Stimulated activated naive B cell treated with anti-CD40 and anti-IgM and Interleukin-4, amounts not matched to agents 10 μg/mL and 1 μg/mL and 100 μg/mL, for 72 hours (primary cell): ENCODE results near the gene ARCN1.

Source experiments
- ATAC-seq, 2 donors: fragments of 150-1000 bp; cut with Tn5 transposase; replicated peaks; 2 replicates each; pipeline ENCODE4 v1.10.0; 2021; ENCODE audit warnings: moderate library complexity in 1 of 2
- DNase-seq: peaks from one replicate; pipeline ENCODE4 v3.0.0; 2021
- H3K27ac Mint-ChIP-seq: one replicate; pipeline ENCODE4 v1.8.0; 2022; ENCODE audit warnings: mild to moderate bottlenecking, mixed read lengths
- H3K27me3 Mint-ChIP-seq, 2 donors: one replicate each; pipeline ENCODE4 v1.8.0; 2022; ENCODE audit warnings: mixed read lengths in 2 of 2
- H3K36me3 Mint-ChIP-seq, 2 donors: one replicate each; pipeline ENCODE4 v1.8.0; 2022; ENCODE audit warnings: mixed read lengths in 2 of 2, mild to moderate bottlenecking in 1 of 2
- H3K4me1 Mint-ChIP-seq, 2 donors: one replicate each; pipeline ENCODE4 v1.8.0; 2022; ENCODE audit warnings: mixed read lengths in 2 of 2, mild to moderate bottlenecking in 1 of 2
- H3K4me3 Mint-ChIP-seq, 2 donors: one replicate each; pipeline ENCODE4 v1.8.0; 2022; ENCODE audit warnings: mild to moderate bottlenecking in 2 of 2, mixed read lengths in 2 of 2, moderate library complexity in 1 of 2
- H3K9me3 Mint-ChIP-seq, 2 donors: one replicate each; pipeline ENCODE4 v1.8.0; 2022; ENCODE audit warnings: mixed read lengths in 2 of 2, mild to moderate bottlenecking in 1 of 2

The ARCN1 gene

DNA sequence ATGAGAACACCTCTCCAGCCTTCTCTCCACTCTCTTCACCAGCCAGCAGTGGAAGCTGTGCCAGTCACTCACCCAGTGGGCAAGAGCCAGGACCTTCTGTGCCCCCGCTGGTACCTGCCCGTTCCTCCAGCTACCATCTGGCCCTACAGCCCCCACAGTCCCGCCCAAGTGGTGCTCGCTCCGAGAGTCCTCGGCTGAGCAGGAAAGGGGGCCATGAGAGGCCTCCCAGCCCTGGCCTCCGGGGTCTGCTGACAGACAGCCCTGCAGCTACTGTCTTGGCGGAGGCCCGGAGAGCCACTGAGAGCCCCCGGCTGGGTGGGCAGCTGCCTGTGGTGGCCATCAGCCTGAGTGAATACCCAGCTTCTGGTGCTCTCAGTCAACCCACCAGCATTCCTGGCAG lies 55.4 kb downstream of the ARCN1 start:
- H3K36me3 Mint-ChIP-seq = no peaks in the 10 kb centered on the region
- no peak overlapping the region for H3K4me3 Mint-ChIP-seq
- no peaks in the 10 kb centered on the region for H3K9me3 Mint-ChIP-seq
- H3K27ac Mint-ChIP-seq = no peak overlapping the region
- H3K4me1 Mint-ChIP-seq = no peaks in the 10 kb centered on the region
- peaks cover 0 to 8% of the 10 kb centered on the region in 2 donors for H3K27me3 Mint-ChIP-seq
- ATAC-seq = no peak
- DNase-seq = no peak

DNA sequence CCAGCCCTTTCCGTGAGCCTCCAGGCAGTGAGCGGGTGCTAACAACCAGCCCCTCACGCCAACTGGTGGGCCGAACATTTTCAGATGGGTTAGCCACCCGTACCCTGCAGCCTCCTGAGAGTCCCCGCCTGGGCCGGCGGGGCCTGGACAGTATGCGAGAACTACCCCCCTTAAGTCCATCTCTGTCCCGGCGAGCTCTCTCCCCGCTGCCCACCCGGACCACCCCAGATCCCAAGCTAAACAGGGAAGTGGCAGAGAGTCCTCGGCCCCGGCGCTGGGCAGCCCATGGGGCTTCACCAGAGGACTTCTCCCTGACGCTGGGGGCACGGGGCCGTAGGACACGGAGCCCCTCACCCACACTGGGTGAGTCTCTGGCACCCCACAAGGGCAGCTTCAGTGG lies 55.8 kb downstream of the ARCN1 start:
- DNase-seq (no peak), ATAC-seq (no peak)
- Mint-ChIP-seq H3K27me3 (peaks cover 0 to 8% of the 10 kb centered on the region in 2 donors), H3K9me3 (no peaks in the 10 kb centered on the region), H3K27ac (no peak overlapping the region), H3K4me3 (no peak overlapping the region), H3K4me1 (no peaks in the 10 kb centered on the region), H3K36me3 (no peaks in the 10 kb centered on the region)

DNA sequence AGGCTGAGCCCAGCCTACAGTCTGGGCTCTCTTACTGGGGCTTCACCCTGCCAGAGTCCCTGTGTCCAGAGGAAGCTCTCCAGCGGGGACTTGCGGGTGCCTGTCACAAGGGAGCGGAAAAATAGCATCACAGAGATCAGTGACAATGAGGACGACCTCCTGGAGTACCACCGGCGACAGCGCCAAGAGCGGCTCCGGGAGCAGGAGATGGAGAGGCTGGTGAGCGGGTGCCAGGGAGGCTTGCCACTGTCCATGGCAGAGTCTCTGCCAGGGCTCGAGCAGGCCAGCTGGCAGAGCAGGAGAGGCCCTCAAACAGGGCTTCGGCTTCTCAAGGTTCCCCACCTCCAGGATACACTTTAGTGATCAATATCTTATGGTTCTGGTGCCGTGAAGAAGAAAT lies 56.2 kb downstream of the ARCN1 start:
- H3K9me3 Mint-ChIP-seq = no peaks in the 10 kb centered on the region
- peaks cover 0 to 8% of the 10 kb centered on the region in 2 donors for H3K27me3 Mint-ChIP-seq
- no peak overlapping the region for H3K4me3 Mint-ChIP-seq
- DNase-seq = no peak
- no peak overlapping the region for H3K27ac Mint-ChIP-seq
- no peaks in the 10 kb centered on the region for H3K4me1 Mint-ChIP-seq
- H3K36me3 Mint-ChIP-seq = no peaks in the 10 kb centered on the region
- ATAC-seq = no peak

- H3K27ac Mint-ChIP-seq = no peak overlapping the region
- no peak overlapping the region for H3K4me3 Mint-ChIP-seq
- ATAC-seq (no peak), DNase-seq (no peak)
- no peaks in the 10 kb centered on the region for H3K4me1 Mint-ChIP-seq
- no peaks in the 10 kb centered on the region for H3K9me3 Mint-ChIP-seq
- no peaks in the 10 kb centered on the region for H3K36me3 Mint-ChIP-seq
- H3K27me3 Mint-ChIP-seq = peaks cover 1 to 8% of the 10 kb centered on the region in 2 donors
These were observed 56.8 kb downstream of the ARCN1 start for GRCh38 chr11:118628861-118629549.

DNA sequence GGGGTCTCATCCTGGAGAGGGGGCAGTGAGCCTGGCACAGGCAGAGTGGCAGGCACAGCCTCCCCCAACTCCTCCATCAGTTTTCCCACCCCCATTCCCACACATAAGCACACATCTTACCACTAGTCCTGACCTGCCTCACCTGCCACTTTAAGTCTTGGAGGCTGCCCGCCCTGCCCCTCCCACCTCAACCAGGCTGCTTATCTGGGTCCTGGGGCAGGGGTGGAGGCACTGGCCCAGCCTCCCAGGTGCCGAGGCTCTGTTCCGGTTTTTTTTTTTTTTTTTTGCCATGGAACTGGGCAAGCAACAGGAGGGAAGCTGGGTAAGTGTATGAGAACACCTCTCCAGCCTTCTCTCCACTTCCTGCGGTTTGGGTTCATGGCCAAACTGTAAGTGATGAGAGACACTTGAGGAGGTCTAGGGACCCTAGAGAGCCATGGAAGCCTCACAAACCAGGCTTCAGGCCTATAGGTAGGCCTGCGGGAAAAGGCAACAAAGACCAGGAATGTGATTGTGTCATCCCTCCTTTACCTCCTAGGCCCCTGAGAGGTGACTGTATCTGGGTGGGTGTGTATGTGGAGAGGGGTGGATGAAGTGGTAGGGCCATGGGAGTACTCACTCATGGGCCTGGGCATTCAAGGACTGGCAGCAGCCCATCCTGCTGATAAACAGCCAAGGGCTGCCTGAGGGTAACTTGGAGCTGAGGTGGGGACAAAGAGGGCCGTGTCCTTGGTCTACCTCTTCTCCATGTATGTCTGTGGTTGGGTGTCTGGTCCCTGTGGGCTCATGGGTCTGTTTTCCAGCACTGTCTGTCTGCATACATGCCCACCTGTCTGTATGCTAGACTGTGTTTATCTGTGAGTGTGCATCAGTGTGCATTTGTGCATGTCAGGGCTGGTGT lies 57.8 kb downstream of the ARCN1 start:
- DNase-seq (no peak), ATAC-seq (no peak)
- Mint-ChIP-seq H3K27ac (no peak overlapping the region), H3K9me3 (no peaks in the 10 kb centered on the region), H3K36me3 (no peaks in the 10 kb centered on the region), H3K4me3 (no peak overlapping the region), H3K4me1 (no peaks in the 10 kb centered on the region), H3K27me3 (peaks cover 8 to 14% of the 10 kb centered on the region in 2 donors)

- H3K36me3 Mint-ChIP-seq = no peaks in the 10 kb centered on the region
- no peak for ATAC-seq
- no peak for DNase-seq
- no peaks in the 10 kb centered on the region for H3K4me1 Mint-ChIP-seq
- no peaks in the 10 kb centered on the region for H3K9me3 Mint-ChIP-seq
- H3K27me3 Mint-ChIP-seq = peaks cover 12 to 14% of the 10 kb centered on the region in 2 donors
- H3K4me3 Mint-ChIP-seq = no peak overlapping the region
- H3K27ac Mint-ChIP-seq = no peak overlapping the region
These were observed 59.1 kb downstream of the ARCN1 start for GRCh38 chr11:118631142-118631909.

DNA sequence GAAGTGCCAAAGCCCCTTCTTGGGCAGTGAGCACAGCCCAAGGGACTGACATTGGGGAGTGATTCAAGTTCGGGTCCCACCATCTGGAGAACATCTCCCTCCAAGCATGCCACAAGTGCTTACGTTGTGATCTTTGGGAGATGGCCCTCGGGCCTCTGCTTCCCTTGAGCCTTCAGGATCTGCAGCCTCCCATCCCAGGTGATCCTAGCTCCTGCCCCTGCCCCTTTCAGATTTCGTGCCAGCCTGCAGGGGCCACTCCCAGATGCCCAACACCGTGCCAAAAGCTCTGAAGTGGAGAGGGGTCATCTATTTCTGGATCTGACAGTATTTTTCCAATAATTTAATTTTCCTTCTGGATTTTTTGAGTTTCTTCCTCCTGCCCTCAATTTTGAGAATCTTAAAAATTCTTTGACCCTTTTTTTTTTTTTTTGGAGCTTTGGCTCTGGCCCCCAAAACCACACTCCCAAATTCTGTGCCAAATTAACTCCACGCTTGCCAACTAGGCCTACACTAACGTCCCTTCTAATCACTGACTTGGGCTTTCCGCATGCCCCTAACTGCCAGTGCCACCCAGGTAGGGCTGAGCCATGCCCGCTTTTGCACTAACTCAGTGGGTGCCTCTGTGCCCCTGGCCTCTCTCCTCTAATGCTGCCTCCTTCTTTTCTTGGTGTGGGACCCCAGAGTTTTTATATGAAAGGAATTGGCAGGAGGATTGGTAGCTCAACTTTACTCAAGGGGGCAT lies 60.5 kb downstream of the ARCN1 start:
- ATAC-seq (no peak), DNase-seq (no peak)
- peaks cover 12 to 14% of the 10 kb centered on the region in 2 donors for H3K27me3 Mint-ChIP-seq
- no peaks in the 10 kb centered on the region for H3K36me3 Mint-ChIP-seq
- no peaks in the 10 kb centered on the region for H3K4me1 Mint-ChIP-seq
- H3K27ac Mint-ChIP-seq = no peak overlapping the region
- H3K4me3 Mint-ChIP-seq = no peak overlapping the region
- no peaks in the 10 kb centered on the region for H3K9me3 Mint-ChIP-seq

DNA sequence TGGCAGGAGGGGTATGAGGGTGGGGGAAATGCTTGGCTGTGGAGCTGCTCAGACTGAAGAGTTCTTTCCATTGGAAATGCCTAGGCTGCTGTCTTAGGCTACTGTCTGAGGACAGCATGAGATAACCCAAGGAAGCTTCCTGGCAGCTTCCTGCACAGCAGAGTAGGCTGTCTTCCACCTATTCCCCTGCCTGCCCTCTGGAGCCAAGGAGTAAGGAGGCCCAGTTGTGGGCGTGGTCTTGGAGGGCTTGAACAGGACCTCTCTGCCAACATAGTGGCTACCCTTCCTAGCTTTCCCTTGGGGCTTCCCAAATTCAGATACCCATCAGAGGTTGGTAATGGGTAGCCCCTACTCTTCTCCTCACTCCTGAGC lies 61.1 kb downstream of the ARCN1 start:
- no peak for DNase-seq

GRCh38 chr11:118633979-118634378 lies 61.8 kb downstream of the ARCN1 start:
- peaks cover 12 to 14% of the 10 kb centered on the region in 2 donors for H3K27me3 Mint-ChIP-seq
- DNase-seq = no peak
- no peak overlapping the region for H3K27ac Mint-ChIP-seq
- no peaks in the 10 kb centered on the region for H3K36me3 Mint-ChIP-seq
- H3K9me3 Mint-ChIP-seq = no peaks in the 10 kb centered on the region
- H3K4me1 Mint-ChIP-seq = no peaks in the 10 kb centered on the region
- H3K4me3 Mint-ChIP-seq = no peak overlapping the region
- no peak for ATAC-seq

More for the DNA sequence above, 61.1 kb downstream of the ARCN1 start:
- Mint-ChIP-seq H3K27ac (no peak overlapping the region), H3K4me3 (no peak overlapping the region), H3K27me3 (peaks cover 12 to 14% of the 10 kb centered on the region in 2 donors), H3K36me3 (no peaks in the 10 kb centered on the region), H3K9me3 (no peaks in the 10 kb centered on the region), H3K4me1 (no peaks in the 10 kb centered on the region)
- ATAC-seq = no peak

GRCh38 chr11:118634431-118635236 lies 62.4 kb downstream of the ARCN1 start:
- H3K27me3 Mint-ChIP-seq = peaks cover 8 to 12% of the 10 kb centered on the region in 2 donors
- H3K36me3 Mint-ChIP-seq = no peaks in the 10 kb centered on the region
- DNase-seq (no peak), ATAC-seq (no peak)
- no peaks in the 10 kb centered on the region for H3K9me3 Mint-ChIP-seq
- no peak overlapping the region for H3K27ac Mint-ChIP-seq
- no peak overlapping the region for H3K4me3 Mint-ChIP-seq
- no peaks in the 10 kb centered on the region for H3K4me1 Mint-ChIP-seq

GRCh38 chr11:118635237-118635591 lies 63.0 kb downstream of the ARCN1 start:
- Mint-ChIP-seq H3K9me3 (no peaks in the 10 kb centered on the region), H3K36me3 (no peaks in the 10 kb centered on the region), H3K27me3 (peaks cover 6 to 12% of the 10 kb centered on the region in 2 donors), H3K4me1 (no peaks in the 10 kb centered on the region), H3K27ac (no peak overlapping the region), H3K4me3 (no peak overlapping the region)
- DNase-seq = no peak
- ATAC-seq = no peak

- DNase-seq (no peak), ATAC-seq (no peak)
- no peaks in the 10 kb centered on the region for H3K36me3 Mint-ChIP-seq
- H3K27me3 Mint-ChIP-seq = peaks cover 6 to 12% of the 10 kb centered on the region in 2 donors
- H3K27ac Mint-ChIP-seq = no peak overlapping the region
- no peak overlapping the region for H3K4me3 Mint-ChIP-seq
- H3K9me3 Mint-ChIP-seq = no peaks in the 10 kb centered on the region
- H3K4me1 Mint-ChIP-seq = no peaks in the 10 kb centered on the region
These were observed 63.4 kb downstream of the ARCN1 start for GRCh38 chr11:118635642-118636041.

- H3K27me3 Mint-ChIP-seq = peaks cover 6 to 12% of the 10 kb centered on the region in 2 donors
- H3K27ac Mint-ChIP-seq = no peak overlapping the region
- no peak for DNase-seq
- H3K36me3 Mint-ChIP-seq = no peaks in the 10 kb centered on the region
- no peak for ATAC-seq
- H3K4me3 Mint-ChIP-seq = no peak overlapping the region
- H3K4me1 Mint-ChIP-seq = no peaks in the 10 kb centered on the region
- H3K9me3 Mint-ChIP-seq = no peaks in the 10 kb centered on the region
These were observed 64.5 kb downstream of the ARCN1 start for GRCh38 chr11:118636569-118637290.
